Activated gamma-delta T cell treated with anti-CD3 and anti-CD28 coated beads, Interleukin-2, amount 50 U/mL, for 16 hours (primary cell): ENCODE results near the gene NTNG1.

ENCODE experiments used
- DNase-seq: peaks from one replicate; pipeline ENCODE4 v3.0.0-alpha.2; 2020; ENCODE audit warnings: low read depth

The NTNG1 gene

GRCh38 chr1:107454791-107455190 is 314.0 kb downstream of the NTNG1 start:
- no peak for DNase-seq

- DNase-seq = no peak
These were observed 317.1 kb downstream of the NTNG1 start for GRCh38 chr1:107457989-107458388.

DNA sequence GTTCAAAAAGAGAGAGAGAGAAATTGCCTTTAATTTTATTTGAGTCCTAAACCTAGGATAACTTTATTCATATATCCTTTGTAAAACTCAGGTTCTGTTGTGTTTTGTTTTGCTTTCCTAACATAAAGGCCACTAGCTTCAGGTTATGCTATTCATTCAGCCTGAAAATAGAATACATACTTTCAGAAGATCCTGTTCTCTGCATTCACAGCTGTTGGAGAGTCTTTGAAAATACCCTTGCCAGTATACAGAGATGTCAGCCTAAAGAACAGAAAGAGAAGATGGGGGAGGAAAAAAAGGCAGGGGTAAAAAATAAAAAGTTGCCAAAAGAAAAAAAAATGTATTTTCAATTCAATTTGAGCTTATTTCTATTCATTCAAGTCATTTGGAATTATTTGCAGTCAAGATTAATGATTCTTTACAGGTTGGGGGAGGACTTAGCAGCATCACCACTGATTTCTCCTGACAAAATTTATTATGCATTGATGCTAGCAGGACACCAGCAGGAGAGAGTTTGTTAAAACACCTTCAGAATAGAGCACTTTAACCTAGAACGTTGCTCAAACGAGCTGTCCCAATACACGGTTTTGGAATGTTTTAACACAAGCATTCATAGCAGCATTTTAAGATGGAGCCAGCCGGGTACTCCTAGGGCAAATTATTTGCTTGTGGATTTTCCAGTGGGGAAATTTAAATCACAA is 318.5 kb downstream of the NTNG1 start:
- no peak for DNase-seq

DNA sequence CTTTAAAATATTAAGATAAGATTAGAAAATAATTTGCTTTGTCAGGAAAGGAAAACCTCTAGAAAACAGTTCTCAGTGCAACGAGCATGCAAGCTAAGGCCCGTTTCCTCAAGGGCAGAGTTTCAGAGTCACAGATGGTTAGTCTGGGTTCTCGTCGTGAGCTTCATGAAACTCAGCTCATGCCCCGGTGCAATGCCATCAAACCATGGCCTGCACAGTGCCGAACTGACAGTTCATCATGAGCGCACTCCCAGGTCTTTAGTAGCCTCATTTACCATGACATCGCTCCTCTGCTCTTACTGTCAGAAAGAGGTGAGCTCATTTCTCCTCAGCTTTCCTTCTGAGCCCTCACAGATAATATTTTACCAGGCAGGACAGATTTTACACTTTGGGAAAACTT is 319.2 kb downstream of the NTNG1 start:
- DNase-seq = no peak

- DNase-seq = no peak
These were observed 324.0 kb downstream of the NTNG1 start for GRCh38 chr1:107464827-107465226.

GRCh38 chr1:107467286-107467685 is 326.4 kb downstream of the NTNG1 start:
- DNase-seq = no peak

DNA sequence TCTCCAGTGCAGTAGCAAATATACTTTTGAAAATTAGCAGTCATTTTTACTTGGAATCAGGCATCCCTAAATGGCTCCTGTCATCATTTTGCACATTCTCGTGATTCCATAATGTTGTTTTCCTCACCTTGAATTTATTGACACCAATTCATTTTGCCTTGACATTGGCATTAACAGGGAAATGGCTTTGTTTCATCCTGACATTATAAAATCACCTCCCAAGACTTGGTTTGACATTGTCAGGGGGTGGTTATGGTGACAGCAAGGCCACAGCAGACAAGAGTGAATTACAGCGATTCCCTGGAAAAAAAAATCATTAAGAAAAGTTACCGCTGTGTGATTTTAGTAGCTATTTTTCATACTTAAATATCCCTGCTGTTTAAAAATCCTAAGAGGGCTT is 327.0 kb downstream of the NTNG1 start:
- no peak for DNase-seq

- DNase-seq = no peak
These were observed 332.2 kb downstream of the NTNG1 start for GRCh38 chr1:107473065-107473464.

GRCh38 chr1:107474877-107475612 is 334.2 kb downstream of the NTNG1 start:
- no peak for DNase-seq

DNA sequence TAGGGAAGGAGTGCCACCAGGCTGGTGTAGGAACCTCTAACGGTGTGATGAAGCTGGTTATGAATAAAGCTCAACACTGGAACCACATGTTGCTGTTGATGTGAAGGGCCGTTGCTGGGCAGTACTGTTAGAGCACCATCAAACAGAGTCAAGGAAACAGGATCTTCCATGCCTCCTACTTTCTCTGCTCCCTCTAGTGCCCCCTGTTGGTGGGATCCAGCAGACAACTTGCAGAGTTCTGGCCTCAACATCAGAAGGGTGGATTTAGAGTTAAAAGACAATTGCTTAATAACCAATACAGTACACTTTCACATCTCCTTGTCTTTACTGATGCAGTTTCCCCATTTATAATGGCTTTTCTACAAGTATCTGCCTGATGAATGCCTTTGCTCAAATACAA is 336.4 kb downstream of the NTNG1 start:
- no peak for DNase-seq

GRCh38 chr1:107479865-107480350 is 339.1 kb downstream of the NTNG1 start:
- no peak for DNase-seq

DNA sequence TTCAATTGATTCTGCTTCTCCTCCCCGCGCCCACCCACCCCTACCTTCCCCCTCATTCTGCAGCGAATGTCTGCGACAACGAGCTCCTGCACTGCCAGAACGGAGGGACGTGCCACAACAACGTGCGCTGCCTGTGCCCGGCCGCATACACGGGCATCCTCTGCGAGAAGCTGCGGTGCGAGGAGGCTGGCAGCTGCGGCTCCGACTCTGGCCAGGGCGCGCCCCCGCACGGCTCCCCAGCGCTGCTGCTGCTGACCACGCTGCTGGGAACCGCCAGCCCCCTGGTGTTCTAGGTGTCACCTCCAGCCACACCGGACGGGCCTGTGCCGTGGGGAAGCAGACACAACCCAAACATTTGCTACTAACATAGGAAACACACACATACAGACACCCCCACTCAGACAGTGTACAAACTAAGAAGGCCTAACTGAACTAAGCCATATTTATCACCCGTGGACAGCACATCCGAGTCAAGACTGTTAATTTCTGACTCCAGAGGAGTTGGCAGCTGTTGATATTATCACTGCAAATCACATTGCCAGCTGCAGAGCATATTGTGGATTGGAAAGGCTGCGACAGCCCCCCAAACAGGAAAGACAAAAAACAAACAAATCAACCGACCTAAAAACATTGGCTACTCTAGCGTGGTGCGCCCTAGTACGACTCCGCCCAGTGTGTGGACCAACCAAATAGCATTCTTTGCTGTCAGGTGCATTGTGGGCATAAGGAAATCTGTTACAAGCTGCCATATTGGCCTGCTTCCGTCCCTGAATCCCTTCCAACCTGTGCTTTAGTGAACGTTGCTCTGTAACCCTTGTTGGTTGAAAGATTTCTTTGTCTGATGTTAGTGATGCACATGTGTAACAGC is 339.9 kb downstream of the NTNG1 start:
- DNase-seq = no peak

DNA sequence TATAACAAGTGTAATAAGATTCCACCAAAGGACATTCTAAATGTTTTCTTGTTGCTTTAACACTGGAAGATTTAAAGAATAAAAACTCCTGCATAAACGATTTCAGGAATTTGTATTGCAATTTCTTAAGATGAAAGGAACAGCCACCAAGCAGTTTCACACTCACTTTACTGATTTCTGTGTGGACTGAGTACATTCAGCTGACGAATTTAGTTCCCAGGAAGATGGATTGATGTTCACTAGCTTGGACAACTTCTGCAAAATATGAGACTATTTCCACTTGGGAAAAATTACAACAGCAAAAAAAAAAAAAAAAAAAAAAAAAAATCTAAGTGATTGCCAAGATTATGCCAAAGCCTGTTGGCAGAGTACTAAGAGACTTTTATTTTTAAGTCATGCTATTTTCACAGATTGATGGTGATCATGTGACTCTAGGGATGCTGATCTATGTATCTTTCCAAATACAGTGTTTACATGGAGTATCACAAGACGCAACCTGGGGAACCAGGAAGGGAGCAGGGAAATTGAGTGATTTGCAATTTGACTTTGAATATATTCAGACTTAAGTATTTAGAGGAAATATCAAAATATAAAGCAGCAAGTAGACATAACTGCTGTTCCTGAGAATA is 341.0 kb downstream of the NTNG1 start:
- DNase-seq = no peak

GRCh38 chr1:107483949-107484348 is 343.1 kb downstream of the NTNG1 start:
- DNase-seq = no peak

DNA sequence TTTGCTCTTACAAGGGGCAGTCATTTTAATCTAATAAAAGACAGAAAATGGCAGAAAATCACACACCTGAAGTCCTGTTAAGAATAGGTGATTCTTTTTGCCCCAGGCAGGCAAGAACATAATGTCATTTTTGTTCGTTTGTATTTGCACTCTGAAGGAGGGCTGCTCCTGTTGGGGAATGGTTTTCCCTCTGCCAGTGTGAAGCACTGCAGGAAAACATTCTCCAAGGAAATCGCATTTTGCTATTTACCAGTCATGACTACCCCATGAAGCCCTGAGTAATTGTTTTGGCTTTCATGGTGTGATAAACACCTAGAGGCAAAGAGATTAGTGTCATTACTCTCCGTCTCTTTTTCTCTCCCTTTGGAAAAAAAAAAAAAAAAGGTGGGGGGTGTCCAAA is 345.5 kb downstream of the NTNG1 start:
- no peak for DNase-seq

- no peak for DNase-seq
These were observed 346.7 kb downstream of the NTNG1 start for GRCh38 chr1:107487506-107487905.

GRCh38 chr1:107491582-107491981 is 350.7 kb downstream of the NTNG1 start:
- DNase-seq = no peak

DNA sequence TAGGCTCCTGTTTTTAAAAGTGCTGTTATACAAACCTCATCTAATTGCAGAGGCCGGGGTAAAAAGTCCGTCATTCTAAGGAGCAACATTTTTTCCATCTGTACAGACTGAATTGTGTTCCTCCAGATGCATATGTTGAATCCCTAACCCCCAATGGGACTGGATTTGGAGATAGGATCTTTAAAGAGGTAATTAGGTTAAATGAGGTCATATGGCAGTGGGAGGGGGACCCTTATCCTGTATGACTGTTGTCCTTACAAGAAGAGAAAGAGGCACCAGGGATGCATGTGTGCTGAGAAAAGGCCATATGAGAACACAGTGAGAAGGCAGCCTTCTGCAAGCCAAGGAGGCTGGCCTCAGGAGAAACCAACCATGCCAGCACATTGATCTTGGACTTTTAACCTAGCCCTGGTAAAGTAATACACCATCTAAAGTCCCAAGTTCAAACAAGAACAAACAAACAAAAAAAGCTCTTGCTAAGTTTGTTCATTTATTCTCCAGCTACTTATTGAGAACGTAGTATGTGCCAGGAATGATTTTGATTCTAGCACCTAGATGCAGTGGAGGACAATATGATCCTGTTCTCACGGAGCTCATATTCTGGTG is 352.4 kb downstream of the NTNG1 start:
- no peak for DNase-seq

DNA sequence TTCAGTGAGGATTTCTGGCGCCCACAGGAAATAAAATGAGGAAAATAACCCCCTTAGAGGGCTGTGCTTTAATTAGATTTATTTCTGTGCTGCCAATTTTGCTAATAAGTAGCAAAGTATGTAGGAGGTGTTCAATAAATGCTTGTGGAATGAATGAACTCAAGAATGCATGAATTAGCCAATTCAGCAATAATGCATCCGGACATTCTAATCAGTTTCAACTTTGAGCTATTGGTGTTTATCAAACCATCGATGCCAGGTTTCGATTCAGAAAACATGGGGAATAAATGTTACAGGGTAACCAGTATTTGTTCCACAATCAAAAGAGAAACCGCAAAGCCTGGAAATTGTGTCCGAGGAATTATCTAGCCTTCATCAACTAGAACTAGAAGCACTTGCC is 353.2 kb downstream of the NTNG1 start:
- no peak for DNase-seq

DNA sequence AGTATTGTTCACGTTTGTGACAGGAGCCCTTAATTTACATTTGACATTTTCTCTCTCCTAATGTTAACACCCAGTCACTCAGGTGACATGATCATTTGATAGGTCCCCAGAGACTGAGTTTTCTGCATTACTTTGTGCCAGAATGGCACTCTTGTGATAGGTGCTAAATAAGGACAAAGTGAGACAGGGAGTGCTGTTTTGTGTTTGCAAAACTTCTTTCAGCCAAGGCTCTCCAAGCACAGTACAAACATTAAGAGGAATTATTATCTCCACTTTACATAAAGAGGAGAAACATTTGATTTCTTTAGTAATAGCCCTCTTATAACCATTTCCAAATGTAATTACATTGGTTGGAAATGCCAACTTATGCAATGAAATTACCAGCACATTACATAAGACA is 355.2 kb downstream of the NTNG1 start:
- no peak for DNase-seq

- no peak for DNase-seq
These were observed 358.4 kb downstream of the NTNG1 start for GRCh38 chr1:107499139-107499744.
